GM19238 (cell line): ENCODE data around the gene CD86.
"Not testable (repeated sequence)": the region's sequence is repeated elsewhere in the genome, so short reads cannot be mapped to it uniquely, and the experiment has no call there.

Experiments used
- DNase-seq: peaks from one replicate; pipeline ENCODE4 v3.0.0; 2011; ENCODE audit warnings: low spot score; ENCODE audit not compliant: insufficient read length

Gene CD86, protein sequence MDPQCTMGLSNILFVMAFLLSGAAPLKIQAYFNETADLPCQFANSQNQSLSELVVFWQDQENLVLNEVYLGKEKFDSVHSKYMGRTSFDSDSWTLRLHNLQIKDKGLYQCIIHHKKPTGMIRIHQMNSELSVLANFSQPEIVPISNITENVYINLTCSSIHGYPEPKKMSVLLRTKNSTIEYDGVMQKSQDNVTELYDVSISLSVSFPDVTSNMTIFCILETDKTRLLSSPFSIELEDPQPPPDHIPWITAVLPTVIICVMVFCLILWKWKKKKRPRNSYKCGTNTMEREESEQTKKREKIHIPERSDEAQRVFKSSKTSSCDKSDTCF

DNA sequence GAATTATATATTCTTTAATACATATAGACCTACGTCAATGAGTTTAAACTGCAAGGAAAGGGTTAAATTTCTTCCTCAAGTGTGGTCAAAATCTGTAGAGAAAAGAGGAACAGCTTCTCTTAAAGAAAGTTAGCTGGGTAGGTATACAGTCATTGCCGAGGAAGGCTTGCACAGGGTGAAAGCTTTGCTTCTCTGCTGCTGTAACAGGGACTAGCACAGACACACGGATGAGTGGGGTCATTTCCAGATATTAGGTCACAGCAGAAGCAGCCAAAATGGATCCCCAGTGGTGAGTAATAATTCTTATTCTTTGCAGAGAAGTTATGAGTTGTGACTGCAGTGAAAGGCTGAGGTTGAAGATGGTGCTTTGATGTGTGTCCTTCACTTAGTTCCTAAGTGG is at the start of gene CD86:
TSS of gene CD86 (plus strand) at position 148 of the 400 bp plus-strand sequence. CDS start at position 276, 128 bp downstream.
- no peak for DNase-seq

GRCh38 chr3:122006267-122006666 is 48.9 kb upstream of the CD86 start:
- no peak for DNase-seq

GRCh38 chr3:122008166-122008565 is 47.0 kb upstream of the CD86 start:
- DNase-seq, result no peak

DNA sequence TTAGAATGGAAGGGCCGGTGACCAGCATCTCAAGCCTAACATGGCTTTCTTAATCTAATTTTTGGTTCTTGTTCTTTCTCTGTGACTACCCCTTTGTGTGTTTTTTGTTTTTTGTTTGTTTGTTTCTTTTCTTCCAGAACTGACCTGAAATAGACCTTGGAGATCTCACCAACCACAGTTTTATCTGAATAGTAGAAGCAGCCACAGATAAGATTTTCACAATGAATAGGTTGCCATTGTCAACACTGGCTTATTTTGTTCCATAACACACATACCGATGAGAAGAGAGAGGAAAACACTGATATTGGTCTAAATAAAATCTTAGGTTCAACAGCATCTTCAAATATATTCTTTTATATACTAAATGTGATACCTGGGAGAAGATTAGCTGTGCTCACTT is 44.7 kb upstream of the CD86 start:
- DNase-seq, result no peak

DNA sequence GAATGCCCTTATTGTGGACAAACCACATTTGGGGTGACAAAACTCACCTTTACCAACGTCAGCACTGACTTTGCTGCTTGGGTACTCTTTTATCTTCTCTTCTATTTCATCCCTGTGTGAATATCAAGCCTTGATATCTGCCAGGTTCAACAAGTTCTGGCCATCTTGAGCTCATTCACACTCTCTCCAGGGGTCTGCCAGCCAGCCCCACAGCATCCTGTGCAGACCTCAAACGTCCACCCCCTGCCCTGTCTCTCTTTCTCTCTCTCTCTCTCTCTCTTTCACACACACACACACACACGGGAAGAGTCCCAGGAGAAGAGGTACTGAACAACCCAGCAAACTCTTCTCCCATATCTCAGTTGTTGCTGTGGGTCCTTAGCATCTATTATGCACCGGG is 43.8 kb upstream of the CD86 start:
- no peak for DNase-seq

DNA sequence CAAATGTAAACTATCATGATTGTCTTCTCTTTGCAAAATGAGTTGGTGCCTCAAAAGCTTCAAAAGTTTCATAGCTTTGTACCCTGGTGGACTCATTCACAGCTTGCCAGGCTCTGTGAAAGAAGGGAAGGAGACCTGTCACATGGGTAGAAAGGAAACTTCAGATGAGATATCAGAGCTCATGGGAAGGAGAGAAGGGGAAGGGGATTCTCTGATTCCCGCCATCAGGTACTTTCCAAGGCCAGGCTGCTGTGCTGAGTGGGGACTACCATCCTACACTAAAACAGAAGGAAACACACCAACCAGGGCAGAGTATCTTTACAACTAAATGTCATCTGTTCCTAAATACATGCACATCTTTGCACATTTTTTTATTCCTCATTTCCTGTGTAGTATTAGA is 42.3 kb upstream of the CD86 start:
- no peak for DNase-seq

DNA sequence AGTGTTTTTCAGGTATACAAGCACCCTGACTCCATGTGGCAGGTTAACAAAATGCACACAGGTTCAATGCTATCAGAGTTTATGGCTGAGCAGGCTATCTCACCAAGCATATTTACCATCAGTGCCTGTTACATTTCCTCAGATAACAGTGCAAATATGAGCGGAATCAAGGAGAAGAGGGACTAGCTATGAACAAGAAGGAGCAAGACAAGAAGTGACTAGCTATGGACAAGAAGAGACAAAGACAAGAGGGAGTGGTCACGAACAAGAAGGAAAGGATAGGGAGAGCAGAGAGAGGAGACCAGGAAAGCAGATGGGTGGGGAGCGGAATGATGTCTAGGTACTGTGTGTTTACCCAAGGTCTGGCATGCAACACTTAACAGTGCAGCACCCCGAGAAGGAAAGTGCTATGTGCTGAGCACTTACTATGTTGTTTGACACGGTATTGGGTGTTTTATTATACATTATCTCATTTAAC is 41.7 kb upstream of the CD86 start:
- DNase-seq, result no peak

DNA sequence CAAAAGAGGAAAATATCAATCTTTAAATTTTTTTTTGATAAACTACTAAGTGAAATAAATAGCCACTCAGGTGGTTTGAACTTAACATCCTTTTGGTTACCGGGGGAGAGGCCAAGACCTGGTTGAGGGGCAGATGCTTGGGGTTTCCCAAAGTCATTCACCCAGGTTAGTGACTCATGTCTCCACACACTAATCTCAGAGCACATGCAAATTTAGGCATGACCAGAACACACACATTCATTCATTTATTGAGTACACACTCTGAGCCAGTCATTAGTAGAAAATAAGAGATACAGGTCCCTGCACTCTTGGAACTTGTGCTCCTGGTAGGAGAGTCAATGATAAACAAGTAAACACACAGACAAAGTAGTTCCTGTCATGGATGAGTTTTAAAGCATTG is 40.4 kb upstream of the CD86 start:
- DNase-seq, result no peak

GRCh38 chr3:122019493-122019892 is 35.7 kb upstream of the CD86 start:
- DNase-seq, result no peak

GRCh38 chr3:122021037-122021436 is 34.1 kb upstream of the CD86 start:
- DNase-seq, result no peak

- peak; percentile 46 for DNase-seq
These were observed 33.3 kb upstream of the CD86 start, which contains the start of gene ILDR1 for GRCh38 chr3:122021811-122022401. Gene ILDR1 (minus strand): TSS chr3:122022247. CDS start chr3:122022077, 170 bp downstream.

DNA sequence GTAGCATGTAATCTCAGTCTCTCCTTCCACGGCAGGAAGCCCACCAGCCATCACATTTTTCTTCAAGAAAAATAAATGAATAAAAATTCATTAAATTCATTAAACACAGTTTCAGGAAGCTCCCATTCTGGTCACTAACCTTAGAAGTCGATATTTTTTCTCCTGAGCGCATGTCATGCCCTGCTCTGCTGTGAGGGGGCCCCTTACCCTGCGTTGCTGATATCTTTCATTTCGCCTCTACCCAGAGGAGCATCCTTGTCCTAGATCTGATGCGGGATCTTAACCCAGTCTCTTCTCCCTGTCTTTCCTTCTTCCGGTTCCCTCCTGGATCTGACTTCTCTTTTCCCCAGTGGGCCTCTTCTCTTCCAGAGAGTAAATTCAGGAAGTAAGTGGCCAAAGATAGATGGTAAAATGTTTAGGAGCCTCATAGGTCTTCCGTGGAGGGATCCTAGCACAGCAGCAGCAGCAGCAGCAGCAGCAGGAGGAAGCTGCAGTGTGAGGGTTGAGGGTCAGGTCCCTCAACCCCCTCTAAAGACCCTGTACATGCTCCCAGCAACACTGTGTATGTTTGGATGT is 31.7 kb upstream of the CD86 start:
- DNase-seq, result no peak

- no peak for DNase-seq
These were observed 30.4 kb upstream of the CD86 start for GRCh38 chr3:122024800-122025199.

DNA sequence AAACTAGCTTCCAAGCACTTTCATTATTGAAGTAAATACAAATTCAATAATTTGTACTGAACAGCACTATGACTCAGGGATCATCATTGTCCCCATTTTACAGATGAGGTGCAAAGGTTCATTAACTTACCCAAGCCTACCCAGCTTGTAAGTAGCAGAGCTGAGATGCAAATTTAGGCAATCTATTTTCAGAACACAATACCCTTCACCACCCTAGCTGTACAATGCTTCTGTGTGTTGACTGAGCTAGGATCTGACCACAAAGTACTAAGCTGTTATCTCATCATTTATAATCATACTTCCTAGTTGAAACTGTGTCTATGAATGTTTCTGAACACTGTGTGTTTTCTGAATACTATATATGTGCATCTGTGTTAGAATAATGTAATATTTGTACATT is 29.9 kb upstream of the CD86 start:
- peak; percentile 56 for DNase-seq

- DNase-seq, result no peak
These were observed 24.6 kb upstream of the CD86 start for GRCh38 chr3:122030381-122031122.

GRCh38 chr3:122031123-122031468 is 24.1 kb upstream of the CD86 start:
- no peak for DNase-seq

DNA sequence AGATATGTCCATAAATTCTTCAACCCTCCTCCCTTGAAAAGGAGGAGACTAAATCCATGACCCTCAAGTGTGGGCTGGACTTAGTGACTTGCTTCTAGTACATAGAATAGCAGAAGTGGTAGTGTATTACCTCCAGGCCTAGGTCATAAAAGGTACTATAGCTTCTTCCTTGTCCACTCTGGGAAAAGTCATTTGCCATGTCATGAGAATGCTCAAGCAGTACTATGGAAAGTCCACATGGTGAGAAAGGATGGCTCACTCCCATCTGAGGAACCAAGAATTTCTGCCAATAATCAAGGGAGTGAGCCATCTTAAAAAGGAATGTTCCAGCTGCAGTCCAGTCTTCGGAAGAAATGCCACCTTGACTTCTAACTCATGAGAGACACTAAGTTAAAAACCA is 22.6 kb upstream of the CD86 start:
- DNase-seq, result no peak

- DNase-seq, result no peak
These were observed 22.1 kb upstream of the CD86 start for GRCh38 chr3:122033023-122033422.

- DNase-seq, result not testable (repeated sequence)
These were observed 7.9 kb upstream of the CD86 start for GRCh38 chr3:122047296-122047695.

DNA sequence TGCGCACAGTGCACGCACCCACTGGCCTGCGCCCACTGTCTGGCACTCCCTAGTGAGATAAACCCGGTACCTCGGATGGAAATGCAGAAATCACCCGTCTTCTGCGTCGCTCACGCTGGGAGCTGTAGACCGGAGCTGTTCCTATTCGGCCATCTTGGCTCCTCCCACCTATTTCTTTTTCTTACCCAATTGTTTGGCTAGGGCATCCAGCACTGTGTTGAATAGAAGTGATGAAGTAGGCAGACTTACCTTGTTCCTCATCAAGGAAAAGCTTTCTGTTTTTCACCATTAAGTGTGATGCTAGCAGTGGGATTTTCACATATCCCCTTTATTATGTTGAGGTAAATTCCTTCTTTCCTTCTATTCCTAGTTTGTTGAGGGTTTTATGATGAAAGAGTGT is 7.4 kb upstream of the CD86 start:
- DNase-seq, result not testable (repeated sequence)

GRCh38 chr3:122052968-122053367 is 2.2 kb upstream of the CD86 start:
- DNase-seq, result no peak

DNA sequence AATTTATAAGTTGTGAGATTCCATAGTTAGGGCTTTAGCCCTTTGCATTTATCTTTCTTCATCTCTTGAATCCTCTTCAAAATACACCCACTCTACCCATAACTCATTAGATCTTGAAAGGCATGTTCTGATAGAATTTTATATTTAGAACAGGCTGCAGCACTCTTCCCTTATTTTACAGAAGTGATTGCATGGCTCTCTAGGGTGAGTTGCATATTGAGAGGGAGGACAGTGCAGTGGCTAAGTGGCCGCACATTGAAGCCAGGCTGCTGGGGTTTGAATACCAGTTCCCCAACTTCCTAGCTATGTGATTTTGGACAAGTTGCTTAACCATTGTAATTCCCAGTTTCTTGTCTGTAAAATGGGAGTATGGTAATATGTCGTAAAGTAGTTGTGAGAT is 2.5 kb downstream of the CD86 start:
- DNase-seq, result no peak
